IPS DF 19.7 (cell line): ENCODE measurements around the gene SSC4D.

Source experiments
- DNase-seq: peaks from one replicate; pipeline ENCODE4 v3.0.0-alpha.2; 2013; ENCODE audit warnings: low read depth, low spot score

The SSC4D gene

GRCh38 chr7:76354516-76354915 lies 55.0 kb downstream of the SSC4D start:
- DNase-seq, result no peak

GRCh38 chr7:76353744-76354143 lies 55.8 kb downstream of the SSC4D start:
- no peak for DNase-seq

- no peak for DNase-seq
Measured at GRCh38 chr7:76352193-76352592, 57.3 kb downstream of the SSC4D start.

- no peak for DNase-seq
Measured at GRCh38 chr7:76351372-76351771, 58.1 kb downstream of the SSC4D start.

- no peak for DNase-seq
Measured at GRCh38 chr7:76349313-76349885, 60.1 kb downstream of the SSC4D start.

GRCh38 chr7:76347710-76348109 lies 61.8 kb downstream of the SSC4D start:
- no peak for DNase-seq

- DNase-seq, result no peak
Measured at GRCh38 chr7:76346778-76347177, 62.7 kb downstream of the SSC4D start.

GRCh38 chr7:76346097-76346496 lies 63.4 kb downstream of the SSC4D start:
- DNase-seq, result no peak

- DNase-seq, result no peak
Measured at GRCh38 chr7:76343931-76344321, 65.6 kb downstream of the SSC4D start.

GRCh38 chr7:76343294-76343930 lies 66.1 kb downstream of the SSC4D start:
- DNase-seq, result no peak

- no peak for DNase-seq
Measured at GRCh38 chr7:76342222-76342621, 67.3 kb downstream of the SSC4D start.

DNA sequence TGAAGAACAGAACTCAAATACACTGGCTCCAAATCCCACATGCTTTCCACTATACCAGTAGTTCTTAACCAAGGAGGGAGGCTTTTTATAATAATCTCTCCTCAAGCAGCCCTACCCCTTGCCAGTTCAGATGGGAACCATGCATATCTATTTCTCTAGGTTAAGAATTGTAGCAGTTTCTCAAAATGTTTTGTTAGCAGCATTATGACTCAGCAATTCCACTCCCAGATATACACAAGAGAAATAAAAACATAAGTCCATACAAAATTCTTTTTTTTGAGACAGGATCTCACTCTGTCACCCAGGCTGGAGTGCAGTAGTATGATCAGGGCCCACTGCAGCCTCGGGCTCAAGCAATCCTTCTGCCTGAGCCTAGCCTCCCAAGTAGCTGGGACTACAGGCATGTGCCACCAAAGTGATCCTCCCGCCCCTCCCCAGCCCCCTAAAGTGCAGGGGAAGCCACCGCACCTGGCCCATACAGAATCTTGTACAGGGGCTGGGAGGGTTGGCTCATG lies 68.8 kb downstream of the SSC4D start:
- DNase-seq, result no peak
